ENCODE results near the gene GPR132. TPM values are rescaled to one million over a fixed set of nuclear protein-coding genes. Genes with fewer than 3 reads are reported as not detected.

Gene GPR132
- total and polyA plus RNA-seq, 10 of the 15 experiments (the other 5 are each of a cell fraction or from before 2014, with no cell fraction given) = 1.9 to 49.3 (median 20.4) TPM

- no peak for TF ChIP-seq BHLHE40 (IDR thresholded peaks at IDR 0.05; ENCODE audit: borderline replicate concordance in 1 of 2, low read depth in 2 of 2, low read length in 1 of 2)
- peak; percentile 7; the same call in 1 of the 2 replicates for TF ChIP-seq POLR2AphosphoS5 (IDR thresholded peaks at IDR 0.05; ENCODE audit: low read length)
- TF ChIP-seq EP300 (IDR thresholded peaks at IDR 0.05; ENCODE audit: borderline replicate concordance in 1 of 2, control insufficient read depth in 1 of 2, low read depth in 2 of 2, low read length in 2 of 2) = no peak
- no peak for TF ChIP-seq CTCF (IDR thresholded peaks at IDR 0.05 in 2 of 3, conservative IDR thresholded peaks at IDR 0.05 in 1 of 3; ENCODE audit: control insufficient read depth in 2 of 3, extremely low read depth in 1 of 3, insufficient read depth in 1 of 3, low read depth in 3 of 3, low read length in 3 of 3)
- peak; percentile 41; the same call in 1 of the 2 replicates for TF ChIP-seq POLR2AphosphoS2 (IDR thresholded peaks at IDR 0.05; ENCODE audit: low read depth, low read length)
- TF ChIP-seq ZNF24 (IDR thresholded peaks at IDR 0.05) = no peak
- no peak for TF ChIP-seq BACH1 (IDR thresholded peaks at IDR 0.05; ENCODE audit: borderline replicate concordance)
- TF ChIP-seq SRF (IDR thresholded peaks at IDR 0.05; ENCODE audit: low read depth in 2 of 2, low read length in 2 of 2) = no peak
- no peak for TF ChIP-seq PML (IDR thresholded peaks at IDR 0.05; ENCODE audit: low read length)
- no peak for TF ChIP-seq NR2C2 (IDR thresholded peaks at IDR 0.05; ENCODE audit: borderline replicate concordance, control insufficient read depth, insufficient read length, low read depth)
- TF ChIP-seq EZH2 (IDR thresholded peaks at IDR 0.05; ENCODE audit: borderline replicate concordance, control insufficient read depth, low read depth, low read length) = no peak
- no peak for TF ChIP-seq TCF3 (IDR thresholded peaks at IDR 0.05; ENCODE audit: borderline replicate concordance, insufficient read depth, low read depth, low read length)
- no peak for TF ChIP-seq FOXK2 (IDR thresholded peaks at IDR 0.05)
Measured at GRCh38 chr14:105059925-105060565, 5.2 kb downstream of the GPR132 start (continued).
